GM21423 (cell line): ENCODE data around the gene SLC6A5.

Source experiments
- ATAC-seq: cut with Tn5 transposase; IDR thresholded peaks from one replicate; pipeline ENCODE4 v1.9.1; 2021; ENCODE audit warnings: mild to moderate bottlenecking, moderate library complexity; ENCODE audit not compliant: unreplicated experiment

Gene SLC6A5

DNA sequence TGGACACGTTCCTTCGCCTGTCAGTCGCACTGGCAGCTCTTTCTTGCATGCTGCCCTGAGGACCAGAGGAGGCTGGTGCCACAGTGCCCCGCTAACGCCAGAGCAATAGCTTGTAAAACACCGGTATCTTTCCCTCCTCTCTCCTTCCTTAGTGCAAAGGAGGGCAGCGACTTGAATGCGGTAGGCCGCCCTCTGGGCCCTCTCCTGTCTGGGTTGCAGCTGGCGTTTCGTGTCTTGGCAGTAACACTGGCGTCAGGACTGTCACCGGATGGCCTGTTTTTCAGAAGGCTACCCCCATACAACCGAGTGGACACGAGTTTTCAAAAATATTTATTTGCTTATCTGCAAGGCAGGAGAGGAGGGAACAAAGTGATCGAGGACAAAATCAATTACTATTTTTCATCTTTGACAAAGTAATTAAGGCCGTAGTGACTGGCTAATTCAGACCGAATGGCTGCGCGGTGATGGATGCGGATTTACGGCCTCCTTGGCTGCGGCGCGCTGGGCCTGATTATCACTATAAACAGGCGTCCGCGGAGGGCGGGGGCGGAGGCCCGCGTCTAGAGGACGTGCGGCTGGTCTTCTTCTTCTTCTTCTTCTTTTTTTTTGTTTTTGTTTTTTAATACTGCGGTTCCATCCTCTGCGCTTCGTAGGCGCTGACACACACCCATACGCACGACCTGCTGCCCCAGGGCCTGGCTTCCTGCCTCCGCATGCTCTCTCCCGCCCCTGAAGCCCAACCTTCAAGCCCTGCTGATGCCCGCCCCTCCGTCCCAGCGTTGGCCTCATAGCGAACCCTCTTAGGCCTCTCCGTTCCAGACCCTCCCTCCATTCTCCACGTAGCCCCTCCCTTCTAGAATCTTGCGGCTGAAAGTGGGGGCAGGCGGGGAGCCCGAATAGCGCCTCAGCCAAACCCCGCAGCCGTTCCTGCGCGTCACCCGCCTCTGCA lies 2.9 kb upstream of the SLC6A5 start:
- ATAC-seq = no peak

DNA sequence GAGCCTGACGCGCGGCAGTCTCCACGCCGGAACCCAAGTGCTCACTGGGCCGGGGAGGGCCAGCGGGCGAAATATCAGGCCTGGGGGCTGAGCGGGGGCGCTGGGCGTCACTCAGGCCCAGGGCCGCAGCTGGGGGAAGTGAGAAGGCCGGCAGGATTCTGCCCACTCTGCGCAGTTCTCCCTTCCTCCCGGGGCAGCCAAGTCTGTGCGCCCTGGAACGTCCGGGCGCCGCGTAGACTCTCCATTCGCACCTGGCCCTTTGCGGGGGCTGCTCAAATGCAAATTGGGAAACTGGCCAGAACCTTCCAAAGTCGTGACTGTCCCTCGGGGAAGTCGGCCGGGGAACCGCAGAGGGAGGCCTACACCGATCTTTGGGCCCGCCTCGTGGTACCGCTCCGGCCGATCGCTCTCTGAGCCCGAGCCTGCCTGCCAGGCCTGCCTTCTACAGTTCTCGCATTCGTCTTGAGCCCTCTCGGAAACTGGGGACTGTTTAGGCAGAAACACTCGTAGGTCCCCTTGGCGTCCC lies 2.2 kb upstream of the SLC6A5 start:
- no peak for ATAC-seq

DNA sequence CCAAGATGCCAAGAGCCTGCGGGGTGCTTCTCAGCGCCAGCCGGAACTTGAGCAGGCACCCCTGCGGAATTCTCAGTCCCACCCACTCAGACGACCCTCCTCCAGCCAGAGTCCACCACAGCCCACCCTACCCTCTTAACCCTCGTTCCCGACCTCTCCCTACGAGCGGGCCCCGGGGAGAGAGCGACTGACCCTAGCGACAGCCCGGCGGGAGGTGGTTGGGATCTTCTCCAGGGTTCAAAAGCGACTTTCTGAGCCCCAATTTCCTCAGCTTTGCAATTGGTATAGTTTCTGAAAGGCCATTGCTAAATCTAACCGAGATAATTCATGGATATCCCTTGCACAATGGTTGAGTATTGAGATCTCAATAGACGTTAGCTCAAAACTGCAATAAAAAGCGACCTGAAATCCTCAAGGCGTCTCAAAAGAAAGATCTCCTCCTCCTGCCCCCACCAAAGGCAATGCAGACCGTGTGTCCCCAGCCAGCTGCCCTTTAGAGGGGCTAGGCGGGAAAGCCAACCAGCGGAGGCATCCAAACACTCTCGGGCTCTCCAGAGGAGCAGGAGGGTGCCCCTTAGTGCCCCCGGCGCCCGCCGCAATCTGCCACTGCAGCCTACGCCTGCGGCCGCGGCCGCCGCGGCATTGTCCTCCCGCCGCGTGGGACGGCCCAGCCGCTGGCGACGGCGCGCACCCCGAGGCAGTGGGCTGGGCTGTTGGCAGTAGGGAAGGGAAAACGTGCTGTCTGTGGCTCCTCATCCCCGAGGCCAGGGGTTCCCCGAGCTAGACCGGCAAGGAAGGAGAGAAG lies 1.5 kb upstream of the SLC6A5 start:
- ATAC-seq = no peak

DNA sequence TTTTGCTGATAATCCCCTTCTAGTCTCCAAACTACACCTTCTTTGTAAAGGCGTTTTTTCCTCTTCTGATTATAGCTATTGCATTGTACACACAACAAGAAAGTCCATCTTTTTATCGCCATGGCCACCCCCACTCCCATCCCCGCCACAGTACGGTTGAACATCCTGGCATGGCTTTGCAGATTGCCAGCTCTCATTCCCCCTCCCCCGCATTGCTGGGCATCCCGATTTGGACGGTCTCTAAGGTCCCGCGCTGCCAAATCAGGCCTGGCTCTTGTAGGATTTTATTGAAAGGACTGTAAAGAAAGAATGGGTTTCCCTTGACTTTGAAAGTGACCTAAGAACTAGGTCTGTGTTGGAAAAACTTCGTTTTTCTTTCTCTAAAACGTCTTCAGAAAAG lies 916 bp upstream of the SLC6A5 start:
- ATAC-seq = no peak

DNA sequence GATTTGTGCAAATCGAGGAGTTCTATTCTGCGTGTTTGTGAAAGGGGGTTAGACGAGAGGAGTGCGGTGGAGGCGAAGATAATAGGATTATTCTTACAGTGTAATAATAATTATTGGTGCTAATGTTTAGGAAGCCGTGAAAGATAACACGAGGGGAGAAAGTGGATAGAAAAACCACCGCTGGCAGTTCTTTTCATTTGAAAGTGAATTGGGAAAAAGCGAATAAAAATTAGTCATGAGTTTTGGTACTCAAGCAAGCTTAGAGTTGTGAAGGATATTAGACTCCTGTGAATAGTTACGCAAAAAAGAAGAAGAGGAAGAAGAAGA lies 575 bp downstream of the SLC6A5 start:
- no peak for ATAC-seq

DNA sequence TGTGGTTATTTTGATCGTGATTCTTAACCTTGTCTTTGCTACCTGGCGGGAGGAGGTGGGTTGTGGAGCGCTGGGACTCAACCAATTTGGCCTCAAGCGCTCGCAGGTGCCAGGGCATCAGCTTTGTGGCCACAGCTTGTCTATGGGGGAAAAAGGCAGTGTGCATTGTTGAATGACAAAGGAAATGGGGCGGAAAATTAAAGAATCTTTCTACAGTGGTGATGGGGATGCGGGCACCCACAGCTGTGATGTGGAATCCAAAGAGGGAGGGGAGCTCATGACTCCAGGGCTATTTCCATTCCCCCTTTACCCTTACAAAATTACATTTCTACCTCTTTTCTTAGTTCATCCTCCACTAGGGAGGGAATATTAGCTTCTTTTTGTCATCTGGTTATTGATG lies 1.1 kb downstream of the SLC6A5 start:
- ATAC-seq = no peak

DNA sequence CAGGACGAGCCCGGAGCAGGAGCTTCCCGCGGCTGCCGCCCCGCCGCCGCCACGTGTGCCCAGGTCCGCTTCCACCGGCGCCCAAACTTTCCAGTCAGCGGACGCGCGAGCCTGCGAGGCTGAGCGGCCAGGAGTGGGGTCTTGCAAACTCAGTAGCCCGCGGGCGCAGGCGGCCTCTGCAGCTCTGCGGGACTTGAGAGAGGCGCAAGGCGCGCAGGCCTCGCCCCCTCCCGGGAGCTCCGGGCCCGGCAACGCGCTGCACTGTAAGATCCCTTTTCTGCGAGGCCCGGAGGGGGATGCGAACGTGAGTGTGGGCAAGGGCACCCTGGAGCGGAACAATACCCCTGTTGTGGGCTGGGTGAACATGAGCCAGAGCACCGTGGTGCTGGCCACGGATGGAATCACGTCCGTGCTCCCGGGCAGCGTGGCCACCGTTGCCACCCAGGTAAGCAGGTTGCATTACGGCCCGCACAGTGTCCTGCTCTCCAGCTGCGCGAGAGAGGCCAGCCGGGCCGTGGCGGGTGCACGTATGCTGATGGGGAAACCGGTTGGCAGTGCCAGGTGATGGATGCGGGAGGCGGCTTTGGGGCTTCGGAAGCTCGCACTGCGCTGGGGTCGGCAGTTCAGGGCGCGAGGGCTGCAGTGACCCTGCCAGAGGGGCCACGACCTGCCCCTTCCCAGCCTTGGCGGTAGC lies 2.0 kb downstream of the SLC6A5 start:
- no peak for ATAC-seq

DNA sequence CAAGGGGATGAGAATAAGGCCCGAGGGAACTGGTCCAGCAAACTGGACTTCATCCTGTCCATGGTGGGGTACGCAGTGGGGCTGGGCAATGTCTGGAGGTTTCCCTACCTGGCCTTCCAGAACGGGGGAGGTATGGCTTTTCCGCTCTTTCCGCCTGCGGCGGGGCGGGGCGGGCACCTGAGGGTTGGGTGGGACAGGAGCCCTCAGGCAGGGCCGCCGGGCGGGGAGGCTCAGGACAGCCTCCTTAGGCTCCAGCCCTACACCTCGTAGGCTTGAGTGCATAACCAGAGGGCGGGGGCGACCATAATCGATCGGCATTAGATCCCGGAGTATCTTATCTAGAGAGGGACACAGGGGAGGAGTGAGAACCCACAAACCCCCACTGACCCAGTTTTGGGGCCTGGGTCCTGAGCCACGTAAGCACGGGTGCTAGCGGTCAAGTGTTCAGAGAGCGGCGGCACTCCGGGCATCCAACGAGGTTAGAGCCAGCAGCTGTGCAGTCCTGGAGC lies 4.9 kb downstream of the SLC6A5 start:
- no peak for ATAC-seq

DNA sequence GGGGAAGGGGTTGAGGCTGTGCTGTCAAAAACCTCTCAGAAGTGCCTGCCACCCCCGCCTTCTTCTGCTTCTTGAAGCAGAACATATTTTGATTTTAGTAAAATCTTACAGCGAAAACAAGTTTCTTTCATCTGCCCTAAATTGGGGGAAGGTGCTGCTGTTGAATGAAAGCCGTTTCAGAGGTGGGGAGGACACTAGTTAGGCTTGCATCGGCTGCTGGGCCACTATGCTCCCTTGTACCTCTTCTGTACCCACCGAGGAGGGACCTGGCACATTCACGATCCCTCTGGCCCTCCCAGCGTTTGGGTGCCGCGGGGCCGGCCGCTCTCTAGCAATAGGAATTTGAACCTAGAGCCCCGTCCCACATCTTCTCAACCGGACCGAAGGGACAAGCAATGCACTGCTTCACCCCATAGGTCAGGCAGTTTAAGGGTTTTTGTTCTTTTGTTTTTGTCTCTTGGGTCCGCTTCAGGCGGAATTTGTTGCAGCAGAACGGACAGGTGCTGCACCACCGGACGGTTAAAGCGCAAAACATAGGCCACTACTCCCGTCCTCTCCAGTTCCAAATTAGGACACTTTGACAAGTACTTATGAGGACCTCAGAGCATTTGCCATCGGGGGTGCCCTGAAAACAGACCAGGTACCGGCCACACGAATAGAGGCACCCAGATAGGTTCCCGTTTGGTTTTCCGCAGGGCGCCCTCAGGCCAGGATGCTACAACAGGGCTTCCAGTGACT lies 5.6 kb downstream of the SLC6A5 start:
- ATAC-seq = no peak

DNA sequence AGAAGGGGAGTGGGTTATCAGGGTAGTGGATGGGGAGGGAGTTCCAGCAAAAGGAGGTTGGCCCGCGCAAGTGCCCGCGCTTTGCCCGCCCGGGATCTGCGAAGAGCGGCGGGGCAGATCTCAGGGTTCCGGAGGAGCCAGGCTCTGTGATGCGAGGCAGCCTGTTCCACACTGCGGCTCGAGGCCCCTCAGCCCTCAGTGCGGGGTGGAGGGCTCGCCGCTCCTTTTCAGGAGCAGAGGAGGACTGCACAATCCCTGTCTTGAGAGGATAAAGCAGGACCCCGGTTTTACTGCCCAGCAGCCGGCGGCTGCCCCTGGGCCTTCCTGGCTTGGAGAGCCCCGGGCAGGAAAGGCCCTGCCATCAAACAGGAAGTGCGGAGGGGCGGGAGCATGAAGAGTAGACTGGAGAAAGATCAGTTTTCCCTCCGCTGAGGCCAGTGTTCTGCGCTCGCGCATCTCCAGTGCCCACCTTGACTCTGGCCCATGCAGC lies 6.2 kb downstream of the SLC6A5 start:
- ATAC-seq = no peak

DNA sequence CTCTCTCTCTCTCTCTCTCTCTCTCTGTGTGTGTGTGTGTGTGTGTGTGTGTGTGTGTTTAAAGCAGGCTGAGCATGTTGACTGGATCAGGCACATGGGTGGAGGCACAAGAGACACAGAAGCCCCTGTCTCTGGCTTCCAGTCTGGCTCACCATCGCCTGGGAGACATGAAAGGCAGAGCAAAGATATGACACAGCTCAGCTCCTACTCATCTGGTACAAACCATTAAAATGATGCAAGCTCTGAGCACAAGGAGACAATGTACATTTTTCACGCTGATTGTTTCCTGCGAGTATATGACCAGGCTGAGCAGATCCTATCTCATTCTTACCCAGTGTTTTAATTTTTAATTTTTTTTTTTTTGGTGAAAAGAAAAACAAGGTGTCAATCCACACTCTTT lies 9.5 kb downstream of the SLC6A5 start:
- no peak for ATAC-seq

DNA sequence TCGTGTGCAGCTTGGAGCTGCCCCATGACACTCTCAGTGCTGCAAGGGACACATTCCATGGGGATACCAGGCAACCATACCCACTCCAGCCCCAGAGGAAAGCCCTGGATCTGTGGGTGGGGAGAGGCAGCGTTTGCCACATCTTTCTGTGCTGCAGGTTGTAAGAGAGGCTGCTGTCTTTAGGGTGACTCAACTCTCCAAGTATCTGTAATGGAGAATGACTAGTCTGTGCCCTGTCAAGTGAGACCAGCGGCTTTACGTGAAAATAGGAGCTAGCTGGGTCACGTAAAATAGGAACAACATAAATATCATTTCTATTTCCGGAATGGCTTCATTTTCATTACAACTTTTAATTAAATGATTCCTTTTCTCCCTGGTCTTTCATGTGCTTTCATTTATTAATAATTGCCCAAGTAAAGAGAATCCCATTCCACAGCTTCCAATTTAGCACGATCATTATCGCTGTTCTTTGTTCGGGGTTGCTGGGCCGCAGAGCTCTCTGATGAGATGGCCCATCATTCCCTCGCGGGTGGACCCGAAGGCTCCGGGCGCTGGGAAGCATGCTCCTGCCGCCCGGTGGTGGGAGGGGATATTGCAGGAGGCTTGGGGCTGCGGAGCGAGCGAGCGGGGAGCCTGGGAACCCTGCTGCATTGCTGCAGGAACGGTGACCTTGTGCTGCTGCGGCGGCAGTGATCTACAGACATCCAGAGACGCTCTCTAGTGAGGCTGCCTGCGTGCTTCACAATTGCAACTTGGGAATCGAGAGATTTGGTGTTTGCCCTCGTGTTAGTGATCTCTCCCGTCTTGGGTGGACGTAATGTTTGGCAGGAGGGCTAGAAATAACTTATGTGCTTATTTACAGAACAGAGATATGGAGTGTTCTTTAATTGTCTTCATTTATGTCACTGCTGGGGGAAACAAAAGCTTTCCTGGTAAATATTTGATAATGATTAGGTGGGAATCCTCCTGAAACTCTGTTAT lies 10.6 kb downstream of the SLC6A5 start:
- peak; percentile 99 for ATAC-seq

DNA sequence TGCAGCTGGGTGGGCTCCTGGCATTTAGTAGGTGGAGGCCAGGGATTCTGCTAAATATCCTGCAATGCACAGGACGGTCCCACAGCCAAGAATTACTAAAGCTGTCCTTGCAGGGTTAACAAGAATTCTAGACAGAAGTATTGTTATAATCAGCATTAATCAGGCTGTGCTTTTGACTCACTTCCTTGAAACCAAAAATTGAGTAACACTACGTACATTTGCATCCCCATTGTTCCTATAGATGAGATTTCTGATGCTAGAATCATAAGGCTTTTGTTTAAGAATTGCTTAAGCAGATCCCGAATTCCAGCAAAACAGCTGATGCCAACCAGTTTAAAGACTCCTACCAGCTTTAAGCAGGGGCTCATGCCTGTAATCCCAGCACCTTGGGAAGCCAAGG lies 11.4 kb downstream of the SLC6A5 start:
- ATAC-seq = no peak

DNA sequence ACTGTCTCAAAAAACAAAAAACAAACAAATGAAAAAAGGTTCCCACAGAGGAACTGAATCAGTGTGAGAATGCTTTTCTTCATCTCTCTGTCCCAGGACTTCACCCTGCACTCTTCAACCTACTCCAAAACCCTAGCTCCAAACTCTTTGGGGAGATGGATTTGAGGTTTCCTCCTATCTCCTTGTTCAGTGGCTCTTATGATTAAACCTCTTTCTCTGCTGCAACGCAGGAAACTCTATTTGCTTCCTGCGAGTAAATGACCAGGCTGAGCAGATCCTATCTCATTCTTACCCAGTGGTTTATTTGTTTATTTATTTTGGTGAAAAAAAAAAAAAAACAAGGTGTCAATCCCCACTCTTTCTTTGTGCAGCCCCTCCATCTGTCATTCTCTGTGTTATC lies 12.0 kb downstream of the SLC6A5 start:
- no peak for ATAC-seq

DNA sequence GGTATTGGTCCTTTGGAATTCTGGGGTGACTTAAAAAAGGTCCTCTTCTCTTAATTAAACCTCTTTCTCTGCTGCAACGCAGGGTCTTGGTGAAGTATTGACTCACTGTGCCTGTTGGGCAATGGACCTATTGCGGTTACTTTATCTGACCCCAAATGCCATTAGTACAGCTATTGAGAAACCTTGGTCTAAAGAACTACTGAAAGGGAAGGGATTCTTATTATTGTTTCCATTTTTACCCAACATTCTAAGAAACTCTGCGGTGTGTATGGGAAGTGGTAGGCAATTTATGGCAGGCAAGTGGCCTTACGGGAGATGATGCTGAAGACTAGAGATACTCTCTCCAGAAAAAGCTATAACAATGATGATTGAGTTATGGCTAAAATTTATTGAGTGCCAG lies 12.5 kb downstream of the SLC6A5 start:
- ATAC-seq = no peak

DNA sequence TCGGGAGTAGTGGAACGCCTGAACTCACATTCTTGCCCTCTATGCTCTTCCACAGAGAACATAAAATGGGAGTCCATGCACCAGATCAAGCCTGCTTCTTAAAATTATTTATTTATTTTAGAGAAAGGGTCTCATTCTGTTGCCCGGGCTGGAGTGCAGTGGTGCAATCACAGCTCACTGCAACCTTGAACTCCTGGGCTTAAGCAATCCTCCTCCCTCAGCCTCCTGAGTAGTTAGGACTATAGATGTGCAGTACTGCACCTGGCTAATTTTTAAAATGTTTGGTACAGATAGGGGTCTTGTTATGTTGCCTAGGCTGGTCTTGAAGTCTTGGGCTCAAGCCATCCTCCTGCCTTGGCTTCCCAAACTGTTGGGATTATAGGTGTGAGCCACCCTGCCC lies 13.0 kb downstream of the SLC6A5 start:
- no peak for ATAC-seq

DNA sequence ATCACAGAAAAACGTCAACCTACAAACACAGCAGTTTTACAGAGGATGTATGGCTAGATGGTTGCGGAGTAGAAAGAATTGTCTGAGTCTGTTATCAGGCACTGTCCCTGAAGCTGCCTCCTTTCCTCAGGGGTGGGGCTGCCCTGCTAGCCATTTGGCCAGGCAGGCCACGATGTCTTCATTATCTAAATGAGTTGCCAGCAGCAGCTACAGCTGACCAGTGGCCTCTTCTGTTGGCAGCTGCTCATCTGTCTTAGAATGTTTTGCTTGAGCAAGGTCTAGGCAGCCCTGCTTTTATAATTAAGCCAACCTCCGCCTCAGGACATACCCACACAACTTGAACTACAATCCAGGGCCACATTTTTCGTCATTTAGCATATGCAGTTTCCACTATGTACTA lies 17.5 kb downstream of the SLC6A5 start:
- ATAC-seq = no peak

DNA sequence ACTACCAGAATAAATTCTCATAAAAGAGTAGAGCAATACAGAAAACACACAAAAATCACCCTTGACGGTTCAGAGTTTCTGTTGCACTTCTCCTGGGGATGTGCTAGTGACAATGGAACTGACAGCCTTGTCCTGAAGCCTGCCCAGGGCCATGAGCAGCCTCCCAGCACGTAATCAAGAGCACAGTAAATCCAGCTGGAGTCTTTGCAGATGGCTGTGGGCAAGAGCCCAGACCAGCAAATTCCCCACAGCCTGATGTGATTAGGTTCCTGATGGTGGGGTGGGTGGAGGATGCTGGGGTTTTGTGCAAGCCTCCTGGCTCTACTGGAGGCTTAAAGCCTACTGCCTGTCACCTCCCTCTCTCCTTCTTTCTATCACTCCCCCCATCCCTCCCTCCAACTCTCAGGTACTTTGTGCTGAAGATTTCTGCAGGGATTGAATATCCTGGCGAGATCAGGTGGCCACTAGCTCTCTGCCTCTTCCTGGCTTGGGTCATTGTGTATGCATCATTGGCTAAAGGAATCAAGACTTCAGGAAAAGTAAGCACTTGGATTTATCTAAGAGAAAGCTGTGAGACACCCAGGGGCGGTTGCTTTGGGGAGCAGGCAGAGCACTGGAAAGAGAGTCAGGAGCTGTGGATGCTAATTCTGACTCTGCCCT lies 18.1 kb downstream of the SLC6A5 start:
- no peak for ATAC-seq

DNA sequence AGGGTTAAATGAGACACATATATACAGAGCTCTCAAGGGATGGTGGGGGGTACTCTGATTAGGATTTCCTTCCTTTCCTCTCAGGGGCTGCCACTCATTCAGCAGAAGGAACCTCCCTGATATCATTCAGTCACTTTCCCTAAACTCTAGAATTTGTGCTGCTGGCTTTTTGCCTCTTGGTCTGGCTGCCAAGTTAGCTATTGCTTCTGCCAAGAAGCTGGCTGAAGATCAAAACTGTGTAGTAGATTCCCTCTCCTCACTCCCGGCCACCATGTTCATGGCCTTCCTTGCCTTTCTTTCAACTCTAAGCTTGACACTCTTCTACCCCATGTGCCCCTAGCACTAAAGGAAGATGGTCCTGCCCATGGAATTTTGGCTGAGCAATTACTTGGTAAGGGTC lies 18.7 kb downstream of the SLC6A5 start:
- no peak for ATAC-seq
